Measurements from ENCODE around the gene TRIM63. TPM values are rescaled to one million over a fixed set of nuclear protein-coding genes. Genes with fewer than 3 reads are reported as not detected.

TRIM63 gene
- total and polyA plus RNA-seq, 2 donors (not counting 3 experiments of a cell fraction or from before 2014, with no cell fraction given) = not detected

- Histone ChIP-seq H3K27ac (ENCODE audit: insufficient read depth, low read depth, low read length) (no peak overlapping the region), H3K9me3 (replicated peaks; ENCODE audit: control insufficient read depth, insufficient read depth, low read length) (no peaks in the 10 kb centered on the region), H3K4me3 (replicated peaks in 1 of 3; ENCODE audit: insufficient read depth in 1 of 3, low read depth in 1 of 3, low read length in 3 of 3) (no peak overlapping the region), H4K20me1 (replicated peaks; ENCODE audit: control insufficient read depth, extremely low read depth, insufficient read depth, low read length) (no peaks in the 10 kb centered on the region), H3K36me3 (ENCODE audit: control insufficient read depth in 2 of 2, extremely low read depth in 1 of 2, insufficient read depth in 2 of 2, low read length in 2 of 2) (no peaks in the 10 kb centered on the region), H3K9me1 (replicated peaks; ENCODE audit: control insufficient read depth, extremely low read depth, insufficient read depth, low read length) (no peaks in the 10 kb centered on the region), H3K9ac (replicated peaks; ENCODE audit: extremely low read depth, insufficient read depth, low read length) (no peak overlapping the region), H3K4me1 (ENCODE audit: control insufficient read depth, extremely low read depth, insufficient read depth, low read length) (no peaks in the 10 kb centered on the region), H3K79me2 (ENCODE audit: control insufficient read depth, insufficient read depth, low read length) (no peaks in the 10 kb centered on the region), H3K4me2 (ENCODE audit: insufficient read depth, low read length) (no peak overlapping the region), H3K27me3 (ENCODE audit: control insufficient read depth in 2 of 2, insufficient read depth in 2 of 2, low read length in 2 of 2) (peaks cover 3 to 5% of the 10 kb centered on the region in 2 experiments), H2AFZ (ENCODE audit: low read depth, low read length) (no peak overlapping the region)
- CTCF ChIA-PET = no interaction called here
- no TSS peak for BruUV-seq (replicated peaks)
- dilution Hi-C loops (cut with MboI; ENCODE audit: extremely low pct_ligation_motif_present, low sequenced_read_pairs) = no loop called here
- FAIRE-seq (no peak), DNase-seq (ENCODE audit: low read depth, low spot score) (no peak)
- POLR2A ChIA-PET = no interaction called here
- no peak for TF ChIP-seq MYC (IDR thresholded peaks at IDR 0.05; ENCODE audit: low read depth, low read length)
- TF ChIP-seq CTCF (IDR thresholded peaks at IDR 0.05; ENCODE audit: extremely low read depth in 1 of 2, insufficient read depth in 1 of 2, low read depth in 1 of 2, low read length in 2 of 2) = no peak
- no peak for TF ChIP-seq EZH2 (IDR thresholded peaks at IDR 0.05; ENCODE audit: borderline replicate concordance, low read depth, low read length, severe bottlenecking)
- TF ChIP-seq MAX (IDR thresholded peaks at IDR 0.05; ENCODE audit: insufficient read depth, insufficient read length) = no peak
- no peak for TF ChIP-seq POLR2AphosphoS5 (IDR thresholded peaks at IDR 0.05; ENCODE audit: insufficient read depth, low read depth, low read length)
- no peak for TF ChIP-seq FOS (IDR thresholded peaks at IDR 0.05; ENCODE audit: borderline replicate concordance, insufficient read depth, low read length)
- TF ChIP-seq GATA2 (IDR thresholded peaks at IDR 0.05; ENCODE audit: insufficient read depth, insufficient read length, low read depth, low read length) = no peak
- TF ChIP-seq POLR2A (IDR thresholded peaks at IDR 0.05; ENCODE audit: low read depth, low read length) = no peak
- no peak for TF ChIP-seq JUN (IDR thresholded peaks at IDR 0.05; ENCODE audit: borderline replicate concordance, insufficient read depth, insufficient read length, low read depth)
- intact Hi-C loops (cut with micrococcal nuclease) = no loop called here
Observed at GRCh38 chr1:26006710-26007109, 60.7 kb downstream of the TRIM63 start.
